HG03354 (cell line): Measurements from ENCODE around the gene QKI.
"Not testable (repeated sequence)": the region's sequence is repeated elsewhere in the genome, so short reads cannot be mapped to it uniquely, and the experiment has no call there.

ENCODE experiments used
- ATAC-seq: cut with Tn5 transposase; IDR thresholded peaks from one replicate; pipeline ENCODE4 v1.9.1; 2021; ENCODE audit warnings: mild to moderate bottlenecking; ENCODE audit not compliant: unreplicated experiment, poor library complexity, severe bottlenecking

QKI gene

GRCh38 chr6:163412341-163412740 is 2.2 kb upstream of the QKI start:
- no peak for ATAC-seq

GRCh38 chr6:163412801-163413344 is 1.6 kb upstream of the QKI start:
- ATAC-seq: no peak

DNA sequence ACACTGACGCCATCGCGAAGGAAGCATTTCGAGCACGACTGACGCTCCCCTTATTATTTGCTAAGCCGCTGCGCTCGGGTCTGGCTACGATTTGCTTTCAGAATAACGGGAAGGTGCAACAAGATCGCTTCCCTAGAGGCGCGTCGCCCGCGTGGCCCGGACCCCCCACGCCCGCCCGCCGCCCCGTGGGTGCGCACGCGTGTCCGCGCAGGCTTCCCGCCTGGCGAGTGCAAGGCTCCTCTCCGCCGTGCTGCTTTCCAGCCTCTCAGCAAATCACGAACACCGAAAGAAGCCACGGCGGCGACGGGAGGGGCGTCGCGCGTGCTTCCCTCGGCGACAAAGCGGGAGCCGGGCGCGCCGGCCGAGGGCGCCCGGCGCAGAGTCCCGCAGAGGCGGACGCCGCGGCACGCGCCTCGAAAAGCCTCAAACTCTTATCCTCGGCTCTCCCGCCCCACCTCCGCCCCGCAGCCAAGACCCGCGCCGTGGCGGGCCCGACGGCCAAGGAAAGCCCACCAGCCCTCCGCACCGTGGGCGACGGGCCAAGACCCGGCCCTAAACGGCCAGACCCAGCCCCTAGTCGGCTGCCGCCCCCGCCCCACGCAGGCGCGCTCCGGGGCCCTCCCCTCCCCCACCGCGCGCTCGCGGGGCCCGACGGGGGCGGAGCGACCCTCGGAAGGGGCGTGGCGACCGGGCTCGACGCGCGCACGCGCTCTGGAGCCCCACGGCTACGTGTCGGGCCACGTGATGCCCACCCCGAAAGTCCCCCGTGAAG is 987 bp upstream of the QKI start:
- ATAC-seq: peak; percentile 56

DNA sequence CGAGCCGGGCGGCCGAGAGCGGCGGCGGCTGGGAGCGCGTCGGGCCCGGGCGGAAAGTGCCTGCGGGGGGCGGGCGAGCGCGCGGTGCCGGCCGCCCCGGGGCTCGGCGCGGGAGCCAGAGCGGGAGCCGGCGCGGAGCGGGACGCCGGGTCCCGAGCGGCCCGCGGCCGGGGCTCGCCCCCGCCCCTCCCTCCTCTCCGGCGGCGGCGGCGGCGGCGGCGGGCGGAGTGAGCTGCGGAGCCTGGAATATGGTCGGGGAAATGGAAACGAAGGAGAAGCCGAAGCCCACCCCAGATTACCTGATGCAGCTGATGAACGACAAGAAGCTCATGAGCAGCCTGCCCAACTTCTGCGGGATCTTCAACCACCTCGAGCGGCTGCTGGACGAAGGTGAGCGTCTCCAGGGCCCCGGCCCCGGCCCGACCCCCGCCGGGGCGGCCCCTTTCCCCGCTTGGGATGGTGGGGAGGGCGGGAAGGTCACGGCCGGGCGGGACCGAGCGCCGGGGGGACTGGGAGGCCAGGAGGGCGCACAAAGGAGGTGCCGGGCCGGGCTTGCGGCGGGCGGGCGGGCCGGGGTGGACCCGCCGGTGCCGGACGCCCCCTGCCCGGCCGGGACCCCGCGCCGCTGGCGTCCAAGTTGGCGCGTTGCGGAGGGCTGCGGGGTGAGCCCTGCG is 565 bp downstream of the QKI start:
- ATAC-seq: peak; percentile 3

DNA sequence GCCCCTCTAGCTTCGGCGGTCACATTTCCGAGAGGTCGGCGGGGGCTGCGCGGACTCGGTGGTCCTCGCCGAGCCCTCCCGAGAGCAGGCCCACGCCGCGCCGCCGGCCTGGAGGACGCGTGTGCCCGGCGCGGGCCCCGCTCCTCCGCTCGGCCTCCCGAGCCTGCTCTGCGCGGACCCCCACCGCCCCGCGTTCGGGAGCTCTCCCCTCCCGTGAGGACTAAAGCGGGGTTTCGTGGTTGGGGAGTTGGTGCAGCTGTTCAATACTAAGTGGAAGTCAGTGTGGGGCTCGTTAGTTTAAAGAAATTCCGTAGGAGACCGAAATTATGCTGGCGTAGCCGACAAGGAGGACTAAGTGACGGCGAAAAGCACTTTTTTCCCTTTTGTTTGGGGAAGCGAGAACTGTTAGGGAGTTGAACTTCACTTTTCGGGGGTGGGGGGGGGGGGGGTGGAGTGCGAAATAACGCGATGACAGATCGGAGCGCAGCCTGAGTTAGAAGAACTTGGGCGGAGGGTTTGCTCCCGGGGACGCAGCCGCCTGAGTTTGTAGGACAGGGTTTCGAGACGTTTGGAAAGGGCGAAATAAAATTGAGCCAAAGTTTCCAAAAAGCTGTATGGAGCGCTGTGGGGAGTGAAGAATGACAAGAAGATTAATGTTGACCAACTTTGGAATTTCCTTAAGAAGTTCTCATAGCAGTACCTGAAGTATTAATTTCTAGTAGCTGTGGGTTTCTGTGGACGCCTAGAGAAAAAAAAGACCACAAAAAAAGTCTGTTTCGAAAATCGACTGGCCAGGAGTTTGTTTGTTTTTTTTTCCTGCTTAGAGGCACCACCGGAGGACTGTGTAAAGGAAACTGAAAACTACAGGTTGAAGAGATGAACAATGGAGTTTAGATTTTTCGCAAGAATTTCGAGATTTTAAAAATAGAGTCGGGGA is 1.4 kb downstream of the QKI start:
- peak; percentile 1 for ATAC-seq

GRCh38 chr6:163416557-163417253 is 2.2 kb downstream of the QKI start:
- ATAC-seq: no peak

- no peak for ATAC-seq
Measured at GRCh38 chr6:163417595-163417994, 3.1 kb downstream of the QKI start.

DNA sequence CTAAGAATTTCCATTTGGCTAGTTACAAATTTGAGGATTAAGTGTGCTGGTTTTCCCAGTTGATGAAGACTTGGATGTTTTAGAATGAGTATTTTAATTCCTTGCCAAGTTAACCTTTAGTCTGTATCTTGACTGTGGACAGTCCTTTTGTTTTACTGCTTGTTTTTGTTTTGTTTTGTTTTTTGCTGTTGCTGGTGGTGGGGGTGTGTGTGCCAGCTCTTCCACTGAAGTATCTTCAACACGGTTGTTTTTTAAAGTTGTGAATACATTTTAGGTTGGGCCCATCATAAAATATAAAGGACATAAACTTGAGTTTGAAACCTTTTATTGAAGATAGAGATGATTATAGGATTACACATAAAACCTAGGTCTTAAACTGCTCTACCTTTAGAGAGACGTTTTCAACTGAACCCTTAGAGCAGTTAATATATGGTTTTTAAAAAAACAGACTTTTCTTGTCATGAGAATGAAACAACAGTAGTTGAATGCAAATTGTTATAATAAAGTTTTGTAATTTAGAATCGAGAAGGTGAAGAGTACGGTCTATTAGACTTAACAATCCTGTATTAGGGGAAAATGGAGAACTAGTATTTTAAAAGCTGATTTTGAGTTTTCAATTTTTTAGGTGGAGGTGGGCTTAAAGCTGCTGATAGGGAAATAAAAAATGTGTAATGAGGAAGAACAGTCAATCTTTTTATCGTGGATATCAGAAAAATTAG is 4.0 kb downstream of the QKI start:
- no peak for ATAC-seq

- ATAC-seq: no peak
Measured at GRCh38 chr6:163419413-163420288, 5.1 kb downstream of the QKI start.

DNA sequence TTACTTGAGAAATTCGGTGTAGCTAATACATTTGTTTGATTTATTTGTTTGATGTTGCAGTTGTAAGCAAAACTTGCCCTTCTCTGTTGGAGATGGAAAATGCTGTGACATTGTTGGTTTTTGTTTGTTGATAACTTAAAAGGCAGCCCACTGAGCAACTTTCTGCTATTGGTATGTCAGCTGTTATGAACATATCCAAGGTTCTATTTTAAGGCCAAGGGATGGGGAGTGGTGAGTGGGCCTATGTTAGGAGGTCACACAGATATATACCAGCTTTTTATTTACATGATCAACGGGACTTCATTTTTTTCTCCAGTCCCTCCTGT is 5.7 kb downstream of the QKI start:
- no peak for ATAC-seq

GRCh38 chr6:163422550-163422949 is 8.0 kb downstream of the QKI start:
- no peak for ATAC-seq

GRCh38 chr6:163423696-163424095 is 9.2 kb downstream of the QKI start:
- no peak for ATAC-seq

- ATAC-seq: no peak
Measured at GRCh38 chr6:163427498-163428254, 13.2 kb downstream of the QKI start.

DNA sequence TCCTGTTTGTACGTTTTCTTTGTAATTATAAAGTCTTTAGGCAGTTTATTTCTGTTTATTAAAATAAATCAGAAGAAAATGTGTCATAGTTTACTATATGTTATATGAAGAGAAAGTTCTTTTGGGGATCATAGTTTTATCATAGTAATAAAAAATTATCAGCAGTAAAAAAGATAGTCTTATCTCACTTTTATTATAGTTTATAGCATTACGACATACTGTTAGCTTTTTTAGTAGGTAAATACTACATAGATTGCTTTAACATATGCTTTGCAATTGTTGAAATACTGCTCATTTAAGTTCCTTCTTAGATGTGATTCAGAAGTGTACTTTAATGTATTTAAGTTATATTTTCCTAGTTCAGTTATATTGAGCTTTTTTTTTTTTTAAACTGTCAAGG is 13.9 kb downstream of the QKI start:
- no peak for ATAC-seq

- no peak for ATAC-seq
Measured at GRCh38 chr6:163429858-163430448, 15.4 kb downstream of the QKI start.

DNA sequence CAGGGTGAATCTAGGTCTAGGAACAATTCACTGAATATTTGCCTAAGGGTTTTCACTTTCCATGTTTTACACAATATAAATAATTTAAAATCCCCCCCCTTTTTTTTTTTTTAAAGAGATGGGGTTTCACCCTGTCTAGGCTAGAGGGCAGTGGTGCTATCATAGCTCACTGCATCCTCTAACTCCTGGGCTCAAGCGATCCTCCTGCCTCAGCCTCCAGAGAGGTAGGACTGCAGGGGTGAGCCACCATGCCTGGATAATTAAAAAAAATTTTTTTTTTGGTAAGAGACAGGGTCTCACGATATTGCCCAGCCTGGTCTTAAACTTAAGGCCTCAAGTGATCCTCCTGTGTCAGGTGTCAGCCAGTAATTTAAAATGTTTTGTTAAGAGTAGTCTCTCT is 17.8 kb downstream of the QKI start:
- ATAC-seq: no peak

GRCh38 chr6:163433486-163433885 is 19.0 kb downstream of the QKI start:
- ATAC-seq: not testable (repeated sequence)
